Measurements from ENCODE around the gene OR2B3. TPM values are rescaled to one million over a fixed set of nuclear protein-coding genes. Genes with fewer than 3 reads are reported as not detected.

The OR2B3 gene
- total RNA-seq, 1 experiment from 2014 or later, result not detected

DNA sequence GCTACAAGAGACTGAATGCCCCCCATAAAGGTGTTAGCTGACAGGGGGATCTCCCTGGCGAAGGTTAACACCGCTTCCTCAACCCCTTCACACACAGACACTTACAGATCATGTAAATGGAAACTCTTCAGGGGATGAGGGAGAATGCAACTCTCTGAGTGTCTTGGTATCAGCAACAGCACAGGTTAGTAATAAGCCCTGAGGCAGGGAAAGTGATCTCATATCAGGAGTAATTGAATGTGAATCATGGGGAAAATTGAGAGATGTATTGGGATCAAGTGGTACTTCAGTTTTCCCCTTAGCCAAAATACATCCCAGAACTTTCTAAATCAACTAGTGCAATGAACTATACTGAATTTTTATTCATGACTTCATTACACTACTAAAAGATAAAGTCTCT lies 44.6 kb upstream of the OR2B3 start (continued):
- TF ChIP-seq FOSL1 (IDR thresholded peaks at IDR 0.05; ENCODE audit: low read depth), result no peak
- TF ChIP-seq, protein P1, sequence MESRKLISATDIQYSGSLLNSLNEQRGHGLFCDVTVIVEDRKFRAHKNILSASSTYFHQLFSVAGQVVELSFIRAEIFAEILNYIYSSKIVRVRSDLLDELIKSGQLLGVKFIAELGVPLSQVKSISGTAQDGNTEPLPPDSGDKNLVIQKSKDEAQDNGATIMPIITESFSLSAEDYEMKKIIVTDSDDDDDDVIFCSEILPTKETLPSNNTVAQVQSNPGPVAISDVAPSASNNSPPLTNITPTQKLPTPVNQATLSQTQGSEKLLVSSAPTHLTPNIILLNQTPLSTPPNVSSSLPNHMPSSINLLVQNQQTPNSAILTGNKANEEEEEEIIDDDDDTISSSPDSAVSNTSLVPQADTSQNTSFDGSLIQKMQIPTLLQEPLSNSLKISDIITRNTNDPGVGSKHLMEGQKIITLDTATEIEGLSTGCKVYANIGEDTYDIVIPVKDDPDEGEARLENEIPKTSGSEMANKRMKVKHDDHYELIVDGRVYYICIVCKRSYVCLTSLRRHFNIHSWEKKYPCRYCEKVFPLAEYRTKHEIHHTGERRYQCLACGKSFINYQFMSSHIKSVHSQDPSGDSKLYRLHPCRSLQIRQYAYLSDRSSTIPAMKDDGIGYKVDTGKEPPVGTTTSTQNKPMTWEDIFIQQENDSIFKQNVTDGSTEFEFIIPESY (IDR thresholded peaks at IDR 0.05; ENCODE audit: extremely low read depth, insufficient replicate concordance, low read length), result no peak

DNA sequence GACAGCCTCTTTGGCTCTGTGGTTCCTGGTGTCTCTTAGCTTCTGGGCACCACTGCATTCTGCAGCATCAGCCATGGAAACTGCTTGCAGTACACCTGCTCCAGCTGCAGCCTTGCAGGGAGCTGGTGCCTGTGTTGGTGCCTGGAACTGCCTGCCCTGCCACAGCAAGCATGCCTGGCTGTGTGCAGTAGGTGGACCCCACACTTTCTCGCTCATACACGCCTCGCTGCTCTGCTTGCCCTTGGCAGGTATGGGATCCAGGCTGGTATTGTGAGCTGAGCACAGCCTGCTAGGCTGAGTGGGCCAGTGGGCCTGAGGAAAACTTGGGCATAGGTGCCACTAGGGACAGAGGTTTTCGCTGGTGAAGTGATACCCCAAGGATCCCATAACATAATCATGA lies 43.5 kb upstream of the OR2B3 start:
- peaks cover 3% of the 10 kb centered on the region; the same call in 1 of the 2 replicates for H3K9me2 ChIP-seq (ENCODE audit: insufficient read depth)
- TF ChIP-seq ZNF274 (IDR thresholded peaks at IDR 0.05; ENCODE audit: low read depth, low read length) (no peak), SRF (IDR thresholded peaks at IDR 0.05; ENCODE audit: low read depth) (no peak), FOSL1 (IDR thresholded peaks at IDR 0.05; ENCODE audit: low read depth) (no peak), EGR1 (IDR thresholded peaks at IDR 0.05; ENCODE audit: low read depth) (no peak)
- TF ChIP-seq, protein P2, sequence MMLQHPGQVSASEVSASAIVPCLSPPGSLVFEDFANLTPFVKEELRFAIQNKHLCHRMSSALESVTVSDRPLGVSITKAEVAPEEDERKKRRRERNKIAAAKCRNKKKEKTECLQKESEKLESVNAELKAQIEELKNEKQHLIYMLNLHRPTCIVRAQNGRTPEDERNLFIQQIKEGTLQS (IDR thresholded peaks at IDR 0.05), result no peak
- DNase-seq (ENCODE audit: low read depth, low spot score), result no peak

More for the DNA sequence above, 43.5 kb upstream of the OR2B3 start:
- no peak overlapping the region for H3K9ac ChIP-seq (ENCODE audit: low read length)
- no peak for ATAC-seq
- no peak overlapping the region for H3K27ac ChIP-seq (ENCODE audit: low read depth, low read length)
- no TSS peak for BruUV-seq (replicated peaks)
- ChIA-PET CTCF (no interaction called here), POLR2A (interaction anchor here (0.6 kb wide), 1 partner anchor 1293 kb away, joined by 3 read pairs; no protein-coding TSS in a partner anchor), RAD21 (ENCODE audit: low non-redundant PET in 1 of 2, low total read pairs in 2 of 2, uncharacterized antibody in 2 of 2, unreplicated experiment in 2 of 2) (no interaction called here)
- intact Hi-C loops (cut with micrococcal nuclease), result no loop called here
- H3K36me3 ChIP-seq (ENCODE audit: control insufficient read depth in 1 of 2, insufficient read depth in 2 of 2, low read length in 2 of 2), result no peaks in the 10 kb centered on the region
- no peak overlapping the region for H3K4me2 ChIP-seq (ENCODE audit: low read length)
- no peak overlapping the region for H3K4me3 ChIP-seq (replicated peaks in 1 of 2; ENCODE audit: low read depth in 1 of 2, low read length in 2 of 2)
- no peaks in the 10 kb centered on the region for H3K9me3 ChIP-seq (ENCODE audit: control insufficient read depth in 1 of 2, insufficient read depth in 1 of 2, low read depth in 1 of 2, low read length in 2 of 2)
- no peaks in the 10 kb centered on the region for H3K4me1 ChIP-seq (ENCODE audit: control insufficient read depth in 1 of 2, insufficient read depth in 2 of 2, low read length in 2 of 2)
- no peaks in the 10 kb centered on the region for H4K20me1 ChIP-seq (ENCODE audit: insufficient read depth)
- no peaks in the 10 kb centered on the region for H3K79me2 ChIP-seq (ENCODE audit: insufficient read depth, low read length)
- H3K27me3 ChIP-seq (ENCODE audit: insufficient read depth, low read length), result peaks cover 4% of the 10 kb centered on the region; the same call in 1 of the 2 replicates
- no peak overlapping the region for H2AFZ ChIP-seq (ENCODE audit: low read depth, low read length, poor library complexity, severe bottlenecking)

Data from HCT116 (cell line).